H1 (cell line): ENCODE data around the gene DUXA.

Experiments used
- BRCA1 ChIP-seq: IDR thresholded peaks from 2 replicates; pipeline ENCODE4 v1.6.1; 2012; ENCODE audit warnings: low read depth, low read length, improper control_type of control experiment
- EP300 ChIP-seq, 2 experiments: IDR thresholded peaks; 1 replicate in 1 of 2; 2 replicates in 1 of 2; pipeline ENCODE4 v1.6.1; 2011 to 2012; ENCODE audit warnings: low read depth in 2 of 2, low read length in 2 of 2, mild to moderate bottlenecking in 2 of 2, borderline replicate concordance in 1 of 2, inconsistent platforms in 1 of 2, moderate library complexity in 1 of 2
- POLR2A ChIP-seq, 2 experiments: IDR thresholded peaks; 1 replicate in 1 of 2; 2 replicates in 1 of 2; pipeline ENCODE4 v1.6.1; 2011; ENCODE audit warnings: low read depth in 2 of 2, low read length in 2 of 2, mild to moderate bottlenecking in 2 of 2; ENCODE audit errors: control extremely low read depth in 1 of 2
- ZNF274 ChIP-seq: IDR thresholded peaks from 2 replicates; pipeline ENCODE4 v1.7.0; 2012; ENCODE audit warnings: low read length, borderline replicate concordance; ENCODE audit errors: extremely low read depth
- TF ChIP-seq, protein P1 (sequence below), 3 experiments: IDR thresholded peaks; 1 replicate in 2 of 3; 2 replicates in 1 of 3; pipeline versions ENCODE4 v1.5.1 to v1.6.1; 2011; ENCODE audit warnings: low read length in 3 of 3, mild to moderate bottlenecking in 3 of 3, inconsistent platforms in 2 of 3, low read depth in 1 of 3, moderate library complexity in 1 of 3; ENCODE audit not compliant: insufficient read depth in 1 of 3; ENCODE audit errors: control extremely low read depth in 1 of 3

DNA sequence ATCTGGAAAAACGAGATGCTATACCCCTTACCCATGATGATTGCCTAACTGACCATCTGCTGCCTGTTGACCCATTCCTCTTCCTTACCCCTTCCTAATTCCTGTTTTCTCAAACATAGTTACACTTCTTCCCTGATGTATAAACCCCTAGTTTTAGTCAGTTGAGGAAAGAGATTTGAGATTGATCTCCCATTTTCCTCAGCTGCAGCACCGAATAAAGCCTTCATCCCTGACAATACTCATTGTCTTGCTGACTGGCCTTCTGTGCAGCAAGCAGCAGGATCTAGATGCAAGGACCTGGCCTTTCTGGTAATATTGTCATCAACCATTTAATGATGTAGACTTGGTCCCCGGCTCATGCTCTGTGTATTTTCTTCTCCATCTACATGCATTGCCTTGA lies 23.0 kb upstream of the DUXA start:
- TF ChIP-seq, protein P1, sequence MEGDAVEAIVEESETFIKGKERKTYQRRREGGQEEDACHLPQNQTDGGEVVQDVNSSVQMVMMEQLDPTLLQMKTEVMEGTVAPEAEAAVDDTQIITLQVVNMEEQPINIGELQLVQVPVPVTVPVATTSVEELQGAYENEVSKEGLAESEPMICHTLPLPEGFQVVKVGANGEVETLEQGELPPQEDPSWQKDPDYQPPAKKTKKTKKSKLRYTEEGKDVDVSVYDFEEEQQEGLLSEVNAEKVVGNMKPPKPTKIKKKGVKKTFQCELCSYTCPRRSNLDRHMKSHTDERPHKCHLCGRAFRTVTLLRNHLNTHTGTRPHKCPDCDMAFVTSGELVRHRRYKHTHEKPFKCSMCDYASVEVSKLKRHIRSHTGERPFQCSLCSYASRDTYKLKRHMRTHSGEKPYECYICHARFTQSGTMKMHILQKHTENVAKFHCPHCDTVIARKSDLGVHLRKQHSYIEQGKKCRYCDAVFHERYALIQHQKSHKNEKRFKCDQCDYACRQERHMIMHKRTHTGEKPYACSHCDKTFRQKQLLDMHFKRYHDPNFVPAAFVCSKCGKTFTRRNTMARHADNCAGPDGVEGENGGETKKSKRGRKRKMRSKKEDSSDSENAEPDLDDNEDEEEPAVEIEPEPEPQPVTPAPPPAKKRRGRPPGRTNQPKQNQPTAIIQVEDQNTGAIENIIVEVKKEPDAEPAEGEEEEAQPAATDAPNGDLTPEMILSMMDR (IDR thresholded peaks at IDR 0.05; ENCODE audit: control extremely low read depth in 1 of 3, insufficient read depth in 1 of 3, low read depth in 1 of 3, low read length in 3 of 3) = no peak
- no peak for TF ChIP-seq BRCA1
- no peak for TF ChIP-seq EP300 (IDR thresholded peaks at IDR 0.05; ENCODE audit: borderline replicate concordance in 1 of 2, low read depth in 2 of 2, low read length in 2 of 2)
- TF ChIP-seq ZNF274 = no peak
- no peak for TF ChIP-seq POLR2A (IDR thresholded peaks at IDR 0.05; ENCODE audit: control extremely low read depth in 1 of 2, low read depth in 2 of 2, low read length in 2 of 2)
